ENCODE data around the gene BARHL1.

The BARHL1 gene

DNA sequence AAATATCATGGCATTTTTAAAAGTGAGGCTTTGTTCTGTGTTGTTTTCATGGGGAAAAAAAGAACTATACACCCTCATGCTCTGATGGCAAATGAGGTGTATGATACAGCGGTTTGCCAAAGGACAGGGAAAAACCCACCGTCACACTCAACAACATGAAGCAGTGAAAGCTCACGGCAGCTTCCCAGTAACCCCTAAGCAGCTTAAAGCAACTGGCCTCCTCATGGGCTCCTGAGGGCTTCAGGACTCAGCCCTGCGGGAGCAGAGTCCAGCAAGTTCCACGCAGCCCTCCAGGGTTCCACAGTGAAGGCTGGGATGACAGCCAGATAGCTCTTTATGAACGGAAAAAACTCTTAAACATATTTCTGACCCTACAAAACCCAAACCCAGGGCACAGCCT lies 12.9 kb downstream of the BARHL1 start:
- no peak overlapping the region for H3K4me2 ChIP-seq (ENCODE audit: low read length)
- H3K4me1 ChIP-seq (ENCODE audit: insufficient read depth, low read length, severe bottlenecking), result no peaks in the 10 kb centered on the region

DNA sequence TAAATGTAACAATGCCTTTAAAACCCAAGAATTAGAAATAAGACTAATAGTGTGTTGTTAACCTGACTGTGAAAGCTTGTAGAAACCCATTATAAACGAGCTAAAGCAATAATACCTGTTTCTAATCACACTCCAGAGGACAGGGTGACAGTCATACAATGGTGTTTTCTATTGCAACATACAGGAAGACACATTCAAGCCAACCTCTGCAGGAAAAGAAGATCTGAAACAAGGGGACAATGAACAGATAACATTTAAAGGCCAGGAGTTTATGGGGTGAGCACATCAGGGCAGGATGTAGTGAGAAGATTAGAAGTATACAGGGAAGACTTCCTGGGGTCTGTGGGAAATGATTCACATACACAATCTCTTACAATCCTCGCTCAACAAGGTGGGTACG lies 13.8 kb downstream of the BARHL1 start:
- Histone ChIP-seq H3K9ac (ENCODE audit: low read length) (no peak overlapping the region), H3F3A (ENCODE audit: insufficient read depth, low read length) (no peaks in the 10 kb centered on the region), H3K36me3 (ENCODE audit: insufficient read depth, low read length) (peaks cover 56% of the 10 kb centered on the region), H3K9me2 (ENCODE audit: low read depth, low read length) (no peaks in the 10 kb centered on the region), H3K27ac (ENCODE audit: low read depth, low read length, poor library complexity, severe bottlenecking) (no peak overlapping the region), H3K27me3 (ENCODE audit: insufficient read depth, low read length) (no peaks in the 10 kb centered on the region), H3K4me2 (ENCODE audit: low read length) (no peak overlapping the region), H3K9me3 (ENCODE audit: low read length) (no peaks in the 10 kb centered on the region), H4K20me1 (ENCODE audit: insufficient read depth, low read length) (no peaks in the 10 kb centered on the region), H3K4me3 (ENCODE audit: low read depth, low read length, poor library complexity, severe bottlenecking) (no peak overlapping the region), H3K4me1 (ENCODE audit: insufficient read depth, low read length, severe bottlenecking) (no peaks in the 10 kb centered on the region), H2AFZ (ENCODE audit: low read length) (no peak overlapping the region), H3K79me2 (ENCODE audit: insufficient read depth, low read length) (no peaks in the 10 kb centered on the region)
- TF ChIP-seq, protein P1, sequence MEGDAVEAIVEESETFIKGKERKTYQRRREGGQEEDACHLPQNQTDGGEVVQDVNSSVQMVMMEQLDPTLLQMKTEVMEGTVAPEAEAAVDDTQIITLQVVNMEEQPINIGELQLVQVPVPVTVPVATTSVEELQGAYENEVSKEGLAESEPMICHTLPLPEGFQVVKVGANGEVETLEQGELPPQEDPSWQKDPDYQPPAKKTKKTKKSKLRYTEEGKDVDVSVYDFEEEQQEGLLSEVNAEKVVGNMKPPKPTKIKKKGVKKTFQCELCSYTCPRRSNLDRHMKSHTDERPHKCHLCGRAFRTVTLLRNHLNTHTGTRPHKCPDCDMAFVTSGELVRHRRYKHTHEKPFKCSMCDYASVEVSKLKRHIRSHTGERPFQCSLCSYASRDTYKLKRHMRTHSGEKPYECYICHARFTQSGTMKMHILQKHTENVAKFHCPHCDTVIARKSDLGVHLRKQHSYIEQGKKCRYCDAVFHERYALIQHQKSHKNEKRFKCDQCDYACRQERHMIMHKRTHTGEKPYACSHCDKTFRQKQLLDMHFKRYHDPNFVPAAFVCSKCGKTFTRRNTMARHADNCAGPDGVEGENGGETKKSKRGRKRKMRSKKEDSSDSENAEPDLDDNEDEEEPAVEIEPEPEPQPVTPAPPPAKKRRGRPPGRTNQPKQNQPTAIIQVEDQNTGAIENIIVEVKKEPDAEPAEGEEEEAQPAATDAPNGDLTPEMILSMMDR (IDR thresholded peaks at IDR 0.05; ENCODE audit: low read length), result no peak
- TF ChIP-seq EZH2 (IDR thresholded peaks at IDR 0.05; ENCODE audit: borderline replicate concordance, low read length), result no peak

More for the DNA sequence above, 12.9 kb downstream of the BARHL1 start:
- Histone ChIP-seq H3K4me3 (ENCODE audit: low read depth, low read length, poor library complexity, severe bottlenecking) (no peak overlapping the region), H3K9me3 (ENCODE audit: low read length) (no peaks in the 10 kb centered on the region), H3K27me3 (ENCODE audit: insufficient read depth, low read length) (no peaks in the 10 kb centered on the region), H3K36me3 (ENCODE audit: insufficient read depth, low read length) (peaks cover 52% of the 10 kb centered on the region), H3K9me2 (ENCODE audit: low read depth, low read length) (no peaks in the 10 kb centered on the region), H4K20me1 (ENCODE audit: insufficient read depth, low read length) (no peaks in the 10 kb centered on the region), H2AFZ (ENCODE audit: low read length) (no peak overlapping the region), H3K27ac (ENCODE audit: low read depth, low read length, poor library complexity, severe bottlenecking) (no peak overlapping the region), H3K79me2 (ENCODE audit: insufficient read depth, low read length) (no peaks in the 10 kb centered on the region), H3K9ac (ENCODE audit: low read length) (no peak overlapping the region), H3F3A (ENCODE audit: insufficient read depth, low read length) (no peaks in the 10 kb centered on the region)
- TF ChIP-seq, protein P1 (IDR thresholded peaks at IDR 0.05; ENCODE audit: low read length), result no peak
- TF ChIP-seq EZH2 (IDR thresholded peaks at IDR 0.05; ENCODE audit: borderline replicate concordance, low read length), result no peak

DNA sequence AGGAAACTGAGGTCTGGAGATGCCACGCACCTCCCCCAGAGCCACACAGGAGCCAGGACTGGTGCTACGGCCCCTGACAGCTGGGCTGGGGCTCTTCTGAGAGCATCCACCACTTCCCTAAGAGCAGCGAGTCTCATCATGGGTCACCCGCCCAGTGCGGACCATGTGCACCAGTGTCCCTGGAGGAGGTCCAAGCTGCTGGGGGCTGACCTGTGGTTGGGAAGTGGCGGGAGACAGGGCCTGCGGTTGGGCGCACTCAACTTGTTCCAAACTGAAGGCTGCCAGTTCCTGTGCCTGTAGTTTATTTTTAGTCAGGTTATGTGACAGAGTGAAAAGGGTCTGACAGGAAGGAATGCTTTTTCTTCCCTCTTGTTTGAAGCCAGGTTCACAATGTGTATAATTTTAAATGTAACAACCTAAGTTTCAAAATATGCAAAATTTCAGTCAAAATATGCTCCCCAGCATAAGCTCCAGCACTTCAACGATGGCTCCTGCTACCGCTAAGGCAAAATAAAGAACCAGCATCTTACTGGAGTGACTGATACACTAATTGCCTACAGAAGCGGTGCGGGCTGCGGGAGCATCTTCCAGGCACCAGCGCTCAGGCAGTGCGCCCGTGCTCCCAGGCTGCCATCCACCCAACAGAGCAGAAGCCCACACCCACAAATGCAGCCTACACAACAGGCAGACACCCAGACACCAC lies 14.8 kb downstream of the BARHL1 start:
- peaks cover 58% of the 10 kb centered on the region for H3K36me3 ChIP-seq (ENCODE audit: insufficient read depth, low read length)
- H3K4me1 ChIP-seq (ENCODE audit: insufficient read depth, low read length, severe bottlenecking), result no peaks in the 10 kb centered on the region
- no peaks in the 10 kb centered on the region for H3K79me2 ChIP-seq (ENCODE audit: insufficient read depth, low read length)
- H3K27me3 ChIP-seq (ENCODE audit: insufficient read depth, low read length), result no peaks in the 10 kb centered on the region
- no peak overlapping the region for H3K4me2 ChIP-seq (ENCODE audit: low read length)
- H3K4me3 ChIP-seq (ENCODE audit: low read depth, low read length, poor library complexity, severe bottlenecking), result no peak overlapping the region
- H3K9me2 ChIP-seq (ENCODE audit: low read depth, low read length), result no peaks in the 10 kb centered on the region
- H3K27ac ChIP-seq (ENCODE audit: low read depth, low read length, poor library complexity, severe bottlenecking), result no peak overlapping the region
- TF ChIP-seq EZH2 (IDR thresholded peaks at IDR 0.05; ENCODE audit: borderline replicate concordance, low read length), result no peak
- TF ChIP-seq, protein P1 (IDR thresholded peaks at IDR 0.05; ENCODE audit: low read length), result no peak
- no peaks in the 10 kb centered on the region for H4K20me1 ChIP-seq (ENCODE audit: insufficient read depth, low read length)
- H3K9me3 ChIP-seq (ENCODE audit: low read length), result no peaks in the 10 kb centered on the region
- H3K9ac ChIP-seq (ENCODE audit: low read length), result no peak overlapping the region
- H3F3A ChIP-seq (ENCODE audit: insufficient read depth, low read length), result no peaks in the 10 kb centered on the region
- H2AFZ ChIP-seq (ENCODE audit: low read length), result no peak overlapping the region
